ENCODE data around the gene MED13. TPM values are rescaled to one million over a fixed set of nuclear protein-coding genes. Genes with fewer than 3 reads are reported as not detected.

The MED13 gene
- total RNA-seq, 1 donor, result 68.8 TPM

DNA sequence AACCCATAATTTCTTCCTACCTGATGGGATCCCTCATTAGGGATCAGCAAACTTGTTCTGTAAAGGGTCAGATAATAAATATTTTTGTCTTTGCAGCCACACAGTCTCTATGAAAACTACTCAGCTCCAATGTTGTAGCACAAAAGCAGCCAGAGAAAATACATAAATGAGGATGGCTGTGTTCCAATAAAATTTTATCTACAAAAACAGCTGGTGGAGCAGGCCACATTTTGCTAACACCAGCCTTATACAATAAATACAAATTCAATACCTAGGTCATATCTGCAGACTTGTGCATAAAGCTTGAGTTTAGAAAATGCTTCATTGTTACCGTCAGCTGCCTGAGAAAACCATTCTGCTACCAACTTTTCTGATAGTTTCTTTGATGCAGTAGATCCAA lies 98.9 kb downstream of the MED13 start:
- no peak overlapping the region for H3K4me3 ChIP-seq (ENCODE audit: insufficient read depth, low read length)
- H3K4me2 ChIP-seq (ENCODE audit: insufficient read depth, low read length), result no peak overlapping the region
- no peak overlapping the region for H3K27ac ChIP-seq (ENCODE audit: low read depth, low read length)
- H3K4me1 ChIP-seq (ENCODE audit: insufficient read depth, low read length), result no peaks in the 10 kb centered on the region
- no peak overlapping the region for H2AFZ ChIP-seq (ENCODE audit: low read length)
- peaks cover 12% of the 10 kb centered on the region for H3K79me2 ChIP-seq (ENCODE audit: insufficient read depth, low read length)
- no peak for DNase-seq (ENCODE audit: insufficient read length, low spot score, missing footprints)
- H3K27me3 ChIP-seq (ENCODE audit: insufficient read depth, low read length), result no peaks in the 10 kb centered on the region
- TF ChIP-seq, protein P1, sequence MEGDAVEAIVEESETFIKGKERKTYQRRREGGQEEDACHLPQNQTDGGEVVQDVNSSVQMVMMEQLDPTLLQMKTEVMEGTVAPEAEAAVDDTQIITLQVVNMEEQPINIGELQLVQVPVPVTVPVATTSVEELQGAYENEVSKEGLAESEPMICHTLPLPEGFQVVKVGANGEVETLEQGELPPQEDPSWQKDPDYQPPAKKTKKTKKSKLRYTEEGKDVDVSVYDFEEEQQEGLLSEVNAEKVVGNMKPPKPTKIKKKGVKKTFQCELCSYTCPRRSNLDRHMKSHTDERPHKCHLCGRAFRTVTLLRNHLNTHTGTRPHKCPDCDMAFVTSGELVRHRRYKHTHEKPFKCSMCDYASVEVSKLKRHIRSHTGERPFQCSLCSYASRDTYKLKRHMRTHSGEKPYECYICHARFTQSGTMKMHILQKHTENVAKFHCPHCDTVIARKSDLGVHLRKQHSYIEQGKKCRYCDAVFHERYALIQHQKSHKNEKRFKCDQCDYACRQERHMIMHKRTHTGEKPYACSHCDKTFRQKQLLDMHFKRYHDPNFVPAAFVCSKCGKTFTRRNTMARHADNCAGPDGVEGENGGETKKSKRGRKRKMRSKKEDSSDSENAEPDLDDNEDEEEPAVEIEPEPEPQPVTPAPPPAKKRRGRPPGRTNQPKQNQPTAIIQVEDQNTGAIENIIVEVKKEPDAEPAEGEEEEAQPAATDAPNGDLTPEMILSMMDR (IDR thresholded peaks at IDR 0.05; ENCODE audit: extremely low read depth, low read depth, low read length), result no peak
- peaks cover 73% of the 10 kb centered on the region for H3K36me3 ChIP-seq (ENCODE audit: insufficient read depth, low read length)
- no peaks in the 10 kb centered on the region for H3K9me3 ChIP-seq (ENCODE audit: low read depth, low read length)
- no peaks in the 10 kb centered on the region for H4K20me1 ChIP-seq (ENCODE audit: insufficient read depth, low read length)

DNA sequence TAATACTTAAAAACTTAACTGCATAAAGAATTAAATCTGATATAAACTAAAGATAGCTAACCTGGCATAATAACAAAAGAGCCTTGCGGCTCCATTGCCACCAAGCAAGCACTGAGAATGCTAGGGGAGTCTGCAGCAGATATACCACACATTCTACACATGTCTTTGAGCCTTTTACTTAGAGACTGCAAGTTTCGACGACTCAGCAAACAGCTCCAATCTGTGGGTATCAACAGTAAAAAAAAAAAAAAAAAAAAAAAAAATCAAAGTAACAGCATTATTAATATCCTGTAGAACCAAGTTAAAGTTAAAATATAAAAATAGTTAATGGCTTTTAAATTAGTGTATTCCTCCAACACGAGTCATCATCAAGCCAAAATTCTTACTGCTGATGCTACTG lies 109.5 kb downstream of the MED13 start:
- TF ChIP-seq, protein P1 (IDR thresholded peaks at IDR 0.05; ENCODE audit: extremely low read depth, low read depth, low read length), result no peak
- no peak overlapping the region for H3K4me2 ChIP-seq (ENCODE audit: insufficient read depth, low read length)
- H3K9me3 ChIP-seq (ENCODE audit: low read depth, low read length), result no peaks in the 10 kb centered on the region
- H3K79me2 ChIP-seq (ENCODE audit: insufficient read depth, low read length), result peaks cover 2% of the 10 kb centered on the region
- H3K4me1 ChIP-seq (ENCODE audit: insufficient read depth, low read length), result no peaks in the 10 kb centered on the region
- peak; percentile 9 for DNase-seq (ENCODE audit: insufficient read length, low spot score, missing footprints)
- no peak overlapping the region for H2AFZ ChIP-seq (ENCODE audit: low read length)
- no peaks in the 10 kb centered on the region for H3K27me3 ChIP-seq (ENCODE audit: insufficient read depth, low read length)
- H3K36me3 ChIP-seq (ENCODE audit: insufficient read depth, low read length), result peaks cover 66% of the 10 kb centered on the region
- no peaks in the 10 kb centered on the region for H4K20me1 ChIP-seq (ENCODE audit: insufficient read depth, low read length)
- no peak overlapping the region for H3K27ac ChIP-seq (ENCODE audit: low read depth, low read length)
- no peak overlapping the region for H3K4me3 ChIP-seq (ENCODE audit: insufficient read depth, low read length)

DNA sequence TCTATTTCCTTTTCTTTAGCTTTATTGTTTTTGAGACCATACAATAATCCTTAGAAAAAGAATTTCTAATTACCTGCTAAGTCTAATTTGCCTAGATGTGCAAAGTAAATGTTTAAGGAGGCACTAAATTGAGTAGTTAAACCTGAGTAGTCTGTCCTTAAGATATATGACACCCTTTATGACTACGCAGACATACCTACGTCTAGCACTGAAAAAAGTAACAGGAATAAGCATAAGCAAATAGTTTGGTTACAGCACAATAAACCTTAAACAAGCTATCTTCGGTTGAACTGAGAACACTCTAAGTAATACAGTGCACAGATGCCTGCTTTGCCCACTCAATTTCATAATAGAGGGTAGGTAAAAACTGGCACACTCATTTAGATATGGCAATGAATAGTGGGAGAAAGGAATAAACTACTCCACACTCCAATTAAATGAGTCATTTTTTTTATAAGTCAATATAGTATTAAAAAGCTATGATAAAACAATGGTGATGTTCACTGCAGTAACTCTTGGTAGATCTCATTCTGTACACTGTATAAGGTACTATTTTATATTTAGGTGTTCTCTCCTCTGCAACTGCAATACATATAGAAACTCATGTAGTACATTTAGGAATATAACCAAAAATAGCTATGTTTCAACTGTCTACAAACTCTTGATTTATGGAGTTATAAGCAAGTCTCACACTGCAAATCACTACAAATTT lies 117.6 kb downstream of the MED13 start:
- peaks cover 62% of the 10 kb centered on the region for H3K36me3 ChIP-seq (ENCODE audit: insufficient read depth, low read length)
- H3K4me1 ChIP-seq (ENCODE audit: insufficient read depth, low read length), result no peaks in the 10 kb centered on the region
- no peaks in the 10 kb centered on the region for H3K9me3 ChIP-seq (ENCODE audit: low read depth, low read length)
- DNase-seq (ENCODE audit: insufficient read length, low spot score, missing footprints), result no peak
- no peak overlapping the region for H3K4me3 ChIP-seq (ENCODE audit: insufficient read depth, low read length)
- H3K4me2 ChIP-seq (ENCODE audit: insufficient read depth, low read length), result no peak overlapping the region
- TF ChIP-seq, protein P1 (IDR thresholded peaks at IDR 0.05; ENCODE audit: extremely low read depth, low read depth, low read length), result no peak
- H2AFZ ChIP-seq (ENCODE audit: low read length), result no peak overlapping the region
- H3K79me2 ChIP-seq (ENCODE audit: insufficient read depth, low read length), result no peaks in the 10 kb centered on the region
- no peaks in the 10 kb centered on the region for H3K27me3 ChIP-seq (ENCODE audit: insufficient read depth, low read length)
- peaks cover 3% of the 10 kb centered on the region for H4K20me1 ChIP-seq (ENCODE audit: insufficient read depth, low read length)
- H3K27ac ChIP-seq (ENCODE audit: low read depth, low read length), result no peak overlapping the region

DNA sequence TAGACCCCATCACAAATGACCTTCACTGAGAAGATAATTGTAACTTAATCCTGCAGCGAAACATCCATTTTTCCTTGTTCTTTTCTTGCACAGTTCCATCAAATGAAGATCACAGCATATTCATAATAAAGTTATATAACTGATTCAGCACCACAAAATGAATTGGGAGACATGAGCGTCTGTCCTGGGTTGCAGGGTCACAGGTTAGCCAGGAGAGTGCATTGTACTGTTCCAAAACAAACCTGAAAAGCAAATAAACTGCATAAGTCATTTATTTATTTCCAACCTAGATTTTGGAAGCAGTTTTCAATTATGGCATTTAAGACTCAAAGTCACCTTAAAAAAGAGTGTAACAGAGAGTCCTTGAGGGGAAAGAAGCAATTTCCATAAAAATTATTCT lies 118.7 kb downstream of the MED13 start:
- H3K4me2 ChIP-seq (ENCODE audit: insufficient read depth, low read length), result no peak overlapping the region
- H3K27me3 ChIP-seq (ENCODE audit: insufficient read depth, low read length), result no peaks in the 10 kb centered on the region
- peaks cover 51% of the 10 kb centered on the region for H3K36me3 ChIP-seq (ENCODE audit: insufficient read depth, low read length)
- no peak overlapping the region for H3K27ac ChIP-seq (ENCODE audit: low read depth, low read length)
- no peaks in the 10 kb centered on the region for H3K79me2 ChIP-seq (ENCODE audit: insufficient read depth, low read length)
- H3K4me1 ChIP-seq (ENCODE audit: insufficient read depth, low read length), result no peaks in the 10 kb centered on the region
- TF ChIP-seq, protein P1 (IDR thresholded peaks at IDR 0.05; ENCODE audit: extremely low read depth, low read depth, low read length), result no peak
- H3K9me3 ChIP-seq (ENCODE audit: low read depth, low read length), result no peaks in the 10 kb centered on the region
- no peak for DNase-seq (ENCODE audit: insufficient read length, low spot score, missing footprints)
- no peak overlapping the region for H2AFZ ChIP-seq (ENCODE audit: low read length)
- peaks cover 3% of the 10 kb centered on the region for H4K20me1 ChIP-seq (ENCODE audit: insufficient read depth, low read length)
- no peak overlapping the region for H3K4me3 ChIP-seq (ENCODE audit: insufficient read depth, low read length)

All from osteoblast (primary cell).